Measurements from ENCODE around the gene TENT5C.
A peak's percentile ranks its signal among the peaks of the same experiment; 100 is the strongest.
"Not testable (repeated sequence)": the region's sequence is repeated elsewhere in the genome, so short reads cannot be mapped to it uniquely, and the experiment has no call there.

The TENT5C gene

DNA sequence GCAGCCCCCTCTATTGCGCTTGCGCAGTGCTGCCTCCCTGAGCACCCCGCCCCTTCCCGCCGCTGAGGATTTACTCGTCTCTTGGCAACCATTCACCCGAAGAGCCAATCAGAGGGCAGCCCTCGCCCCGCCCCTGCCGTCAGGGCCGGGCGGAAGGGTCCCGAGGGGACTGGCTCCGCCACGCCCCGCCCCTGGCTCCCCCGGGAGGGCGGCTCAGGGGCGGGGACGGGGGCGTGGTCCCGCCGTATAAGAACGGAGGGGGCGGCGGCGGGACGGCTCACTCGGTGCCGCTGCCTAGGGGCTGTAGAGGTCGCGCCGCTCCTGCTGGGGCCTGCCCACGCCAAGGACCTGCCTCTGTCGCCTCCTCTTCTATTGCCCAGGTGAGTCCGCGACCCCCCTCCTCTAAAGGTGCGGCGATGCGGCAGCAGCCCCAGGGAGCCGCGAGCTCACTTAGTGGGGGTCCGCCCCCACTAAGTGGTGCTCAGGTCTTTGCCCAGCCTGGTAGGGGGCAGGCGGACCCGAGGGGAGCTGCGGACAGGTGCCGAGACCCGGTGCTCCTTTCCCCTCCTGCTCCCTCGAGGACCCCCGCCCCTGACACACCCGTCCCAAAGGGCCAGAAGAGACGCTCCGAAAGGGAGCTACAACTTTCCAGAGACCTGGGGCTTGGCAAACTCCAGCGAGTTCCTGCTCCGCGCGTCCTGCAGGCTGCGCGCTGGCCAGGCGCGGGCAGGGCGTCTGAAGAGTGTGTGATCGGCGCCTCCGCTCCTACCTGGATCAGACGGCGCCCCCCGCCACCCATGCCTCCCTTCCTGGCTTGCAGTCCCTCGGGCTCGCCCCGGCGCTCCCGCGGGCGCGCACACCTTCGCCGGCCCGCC, at the start of gene TENT5C:
Gene TENT5C (plus strand): TSS at position 275 of the 875 bp plus-strand sequence. CDS start 16,821 bp downstream, outside the sequence.
- TF ChIP-seq, protein P1, sequence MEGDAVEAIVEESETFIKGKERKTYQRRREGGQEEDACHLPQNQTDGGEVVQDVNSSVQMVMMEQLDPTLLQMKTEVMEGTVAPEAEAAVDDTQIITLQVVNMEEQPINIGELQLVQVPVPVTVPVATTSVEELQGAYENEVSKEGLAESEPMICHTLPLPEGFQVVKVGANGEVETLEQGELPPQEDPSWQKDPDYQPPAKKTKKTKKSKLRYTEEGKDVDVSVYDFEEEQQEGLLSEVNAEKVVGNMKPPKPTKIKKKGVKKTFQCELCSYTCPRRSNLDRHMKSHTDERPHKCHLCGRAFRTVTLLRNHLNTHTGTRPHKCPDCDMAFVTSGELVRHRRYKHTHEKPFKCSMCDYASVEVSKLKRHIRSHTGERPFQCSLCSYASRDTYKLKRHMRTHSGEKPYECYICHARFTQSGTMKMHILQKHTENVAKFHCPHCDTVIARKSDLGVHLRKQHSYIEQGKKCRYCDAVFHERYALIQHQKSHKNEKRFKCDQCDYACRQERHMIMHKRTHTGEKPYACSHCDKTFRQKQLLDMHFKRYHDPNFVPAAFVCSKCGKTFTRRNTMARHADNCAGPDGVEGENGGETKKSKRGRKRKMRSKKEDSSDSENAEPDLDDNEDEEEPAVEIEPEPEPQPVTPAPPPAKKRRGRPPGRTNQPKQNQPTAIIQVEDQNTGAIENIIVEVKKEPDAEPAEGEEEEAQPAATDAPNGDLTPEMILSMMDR (conservative IDR thresholded peaks at IDR 0.05; ENCODE audit: low read length), result peak; percentile 9; the same call in 1 of the 2 replicates
- H3K4me3 ChIP-seq (ENCODE audit: low read length), result peak within 1 kb of the TSS; percentile 85
- peak; percentile 92 for DNase-seq (ENCODE audit: low read depth)

DNA sequence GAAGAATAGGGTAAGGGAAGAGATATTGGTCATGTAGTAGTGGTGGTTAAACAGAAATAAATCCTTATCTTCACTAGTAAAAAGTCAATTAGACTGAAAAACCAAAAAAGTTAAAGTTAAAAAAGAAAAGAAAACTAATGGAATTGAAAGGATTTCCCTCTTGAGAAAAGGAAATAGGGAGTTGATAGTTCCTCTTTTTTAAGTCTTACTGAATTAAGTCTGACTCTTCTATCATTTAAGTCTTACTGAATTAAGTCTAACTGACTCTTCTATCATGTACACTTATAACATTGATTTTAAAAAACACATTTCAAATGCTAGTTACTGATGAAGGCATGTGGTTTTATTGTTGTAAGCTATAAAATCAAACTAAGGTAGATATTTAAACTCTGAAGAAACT, 49.5 kb upstream of the TENT5C start:
- no peak overlapping the region for H3K4me3 ChIP-seq (ENCODE audit: low read length)
- TF ChIP-seq, protein P1 (conservative IDR thresholded peaks at IDR 0.05; ENCODE audit: low read length), result no peak
- DNase-seq (ENCODE audit: low read depth), result no peak

DNA sequence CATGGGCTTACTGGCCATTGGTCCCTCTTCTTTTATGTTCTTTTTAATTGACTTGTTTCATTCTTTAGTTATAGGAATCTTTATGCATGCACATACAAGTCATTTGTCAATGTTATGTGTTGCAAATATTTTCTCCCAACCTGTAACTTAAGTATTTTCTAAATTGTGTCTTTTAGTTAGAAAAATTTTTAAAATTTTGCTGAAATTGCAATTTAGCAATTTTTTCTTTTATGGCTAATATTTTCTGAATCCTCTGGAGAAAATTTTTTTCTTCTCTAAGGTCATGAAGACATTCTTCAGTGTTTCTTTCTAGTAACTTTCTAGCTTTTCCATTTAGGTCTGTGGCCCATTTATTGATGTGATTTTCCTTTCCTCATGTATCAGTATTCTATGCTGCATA, 48.9 kb upstream of the TENT5C start:
- no peak overlapping the region for H3K4me3 ChIP-seq (ENCODE audit: low read length)
- TF ChIP-seq, protein P1 (conservative IDR thresholded peaks at IDR 0.05; ENCODE audit: low read length), result no peak
- DNase-seq (ENCODE audit: low read depth), result no peak

DNA sequence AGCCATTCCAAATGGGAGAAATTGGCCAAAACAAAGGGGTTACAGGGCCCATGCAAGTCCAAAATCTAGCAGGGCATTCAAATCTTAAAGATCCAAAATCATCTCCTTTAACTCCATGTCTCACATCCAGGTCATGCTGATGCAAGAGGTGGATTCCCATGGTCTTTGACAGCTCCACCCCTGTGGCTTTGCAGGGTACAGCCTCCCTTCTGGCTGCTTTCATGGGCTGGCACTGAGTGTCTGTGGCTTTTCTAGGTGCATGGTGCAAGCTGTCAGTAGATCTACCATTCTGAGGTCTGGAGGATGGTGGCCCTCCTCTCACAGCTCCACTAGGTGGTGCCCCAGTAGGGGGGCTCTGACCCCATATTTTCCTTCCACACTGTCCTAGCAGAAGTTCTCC, 47.4 kb upstream of the TENT5C start:
- not testable (repeated sequence) for DNase-seq (ENCODE audit: low read depth); H3K4me3 ChIP-seq (ENCODE audit: low read length)

DNA sequence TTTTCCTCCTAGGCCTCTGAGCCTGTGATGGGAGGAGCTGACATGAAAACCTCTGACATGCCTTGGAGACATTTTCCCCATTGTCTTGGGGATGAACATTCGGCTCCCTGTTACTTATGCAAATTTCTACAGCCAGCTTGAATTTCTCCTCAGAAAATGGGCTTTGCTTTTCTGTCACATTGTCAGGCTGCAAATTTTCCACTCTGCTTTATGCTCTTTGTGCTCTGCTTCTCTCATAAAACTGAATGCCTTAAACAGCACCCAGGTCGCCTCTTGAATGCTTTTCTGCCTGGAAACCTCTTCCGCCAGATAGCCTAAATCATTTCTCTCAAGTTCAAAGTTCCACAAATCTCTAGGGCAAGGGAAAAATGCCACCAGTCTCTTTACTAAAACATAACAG, 46.7 kb upstream of the TENT5C start:
- TF ChIP-seq, protein P1 (conservative IDR thresholded peaks at IDR 0.05; ENCODE audit: low read length), result no peak
- H3K4me3 ChIP-seq (ENCODE audit: low read length), result no peak overlapping the region
- no peak for DNase-seq (ENCODE audit: low read depth)

DNA sequence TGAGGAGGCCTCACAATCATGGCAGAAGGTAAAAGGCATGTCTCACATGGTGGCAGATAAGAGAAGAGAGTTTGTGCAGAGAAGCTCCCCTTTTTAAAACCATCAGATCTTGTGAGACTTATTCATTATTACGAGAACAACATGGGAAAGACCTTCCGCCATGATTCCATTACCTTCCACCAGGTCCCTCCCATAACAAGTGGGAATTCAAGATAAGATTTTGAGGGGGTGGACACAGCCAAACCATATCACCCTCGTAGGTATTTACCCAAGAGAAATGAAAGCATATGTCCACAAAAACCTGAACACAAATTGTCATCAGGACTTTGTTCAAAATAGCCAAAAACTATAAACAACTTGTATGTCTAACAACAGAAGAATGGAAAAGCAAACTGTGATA, 45.9 kb upstream of the TENT5C start:
- TF ChIP-seq, protein P1 (conservative IDR thresholded peaks at IDR 0.05; ENCODE audit: low read length), result no peak
- no peak overlapping the region for H3K4me3 ChIP-seq (ENCODE audit: low read length)
- no peak for DNase-seq (ENCODE audit: low read depth)

DNA sequence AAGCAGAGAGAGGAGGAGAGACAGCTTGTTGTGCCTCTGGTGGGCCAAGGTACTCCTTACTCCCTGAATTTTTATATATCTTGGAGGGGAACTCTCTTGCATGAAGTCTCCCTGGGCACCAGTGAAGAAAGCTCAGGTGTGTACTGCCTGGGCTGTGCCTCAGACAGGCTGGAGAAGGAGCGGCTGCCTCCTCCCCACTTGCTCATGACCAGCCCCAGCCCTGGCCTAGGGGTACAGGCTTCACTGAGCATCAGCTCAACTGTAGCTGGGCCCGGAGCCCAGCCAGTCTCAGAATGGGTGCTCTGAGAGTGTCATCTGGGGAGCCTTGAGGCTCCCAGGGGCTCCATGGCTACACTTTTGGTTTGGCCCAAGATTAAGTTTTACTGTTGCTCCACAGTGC, 44.8 kb upstream of the TENT5C start:
- no peak for DNase-seq (ENCODE audit: low read depth)
- TF ChIP-seq, protein P1 (conservative IDR thresholded peaks at IDR 0.05; ENCODE audit: low read length), result no peak
- H3K4me3 ChIP-seq (ENCODE audit: low read length), result no peak overlapping the region

Data from AG10803 (cell line).